K562 (cell line): ENCODE results near the gene MDH2. TPM values are rescaled to one million over a fixed set of nuclear protein-coding genes. Genes with fewer than 3 reads are reported as not detected.

Experiments used
- AFF4 ChIP-seq: sonication (generic); formaldehyde crosslinking; IDR thresholded peaks from 2 replicates; pipeline ENCODE4 v1.8.0; 2023; ENCODE audit warnings: mild to moderate bottlenecking, missing genetic modification reagents
- CREBBP ChIP-seq: IDR thresholded peaks from one replicate; pipeline ENCODE4 v1.6.1; 2012; ENCODE audit warnings: low read depth, mild to moderate bottlenecking, control low read depth, inconsistent platforms, low read length
- CREM ChIP-seq: IDR thresholded peaks from 2 replicates; pipeline ENCODE4 v1.6.1; 2014; ENCODE audit warnings: antibody characterized with exemption, low read depth
- FOXM1 ChIP-seq, 2 experiments: fragments of 450-650 bp in 1 of 2; sonication (generic) in 1 of 2; formaldehyde crosslinking in 1 of 2; IDR thresholded peaks; 2 replicates each; pipeline versions ENCODE4 v1.6.1 to v1.9.0; 2017 to 2022; ENCODE audit warnings: low read depth in 2 of 2, mild to moderate bottlenecking in 2 of 2, missing genetic modification reagents in 1 of 2, moderate library complexity in 1 of 2
- GMEB1 ChIP-seq: fragments of 250-450 bp; sonication (Bioruptor Pico); IDR thresholded peaks from 2 replicates; pipeline ENCODE4 v1.4.0; 2020; ENCODE audit warnings: mild to moderate bottlenecking
- HCFC1 ChIP-seq: IDR thresholded peaks from 2 replicates; pipeline ENCODE4 v1.6.1; 2012; ENCODE audit warnings: low read depth, low read length, improper control_type of control experiment
- HDAC2 ChIP-seq: fragments of 450-650 bp; IDR thresholded peaks from 2 replicates; pipeline ENCODE4 v1.6.1; 2016; ENCODE audit warnings: mild to moderate bottlenecking
- NFRKB ChIP-seq: fragments of 450-650 bp; IDR thresholded peaks from 2 replicates; pipeline ENCODE4 v1.6.1; 2016; ENCODE audit warnings: low read depth
- RFX7 ChIP-seq: fragments of 250-450 bp; sonication (Bioruptor Pico); IDR thresholded peaks from 2 replicates; pipeline ENCODE4 v1.5.1; 2021; ENCODE audit warnings: mild to moderate bottlenecking
- SIX5 ChIP-seq, 2 experiments: IDR thresholded peaks; 2 replicates each; pipeline ENCODE4 v1.6.1; 2011; ENCODE audit warnings: low read length in 2 of 2, borderline replicate concordance in 1 of 2, low read depth in 1 of 2, mild to moderate bottlenecking in 1 of 2, moderate library complexity in 1 of 2; ENCODE audit not compliant: insufficient read depth in 1 of 2
- SP1 ChIP-seq: sonication (generic); formaldehyde crosslinking; IDR thresholded peaks from 2 replicates; pipeline ENCODE4 v1.8.1; 2022; ENCODE audit warnings: mild to moderate bottlenecking, missing genetic modification reagents
- TBL1XR1 ChIP-seq, 2 experiments: IDR thresholded peaks; 2 replicates each; pipeline ENCODE4 v1.6.1; 2012; ENCODE audit warnings: improper control_type of control experiment in 2 of 2, low read length in 2 of 2, mild to moderate bottlenecking in 1 of 2
- TCF7L2 ChIP-seq: fragments of 150-350 bp; IDR thresholded peaks from 2 replicates; pipeline ENCODE4 v1.6.1; 2016; ENCODE audit warnings: low read depth, mild to moderate bottlenecking, low read length, moderate library complexity
- USF1 ChIP-seq: sonication (generic); formaldehyde crosslinking; IDR thresholded peaks from 2 replicates; pipeline ENCODE4 v1.9.0; 2022; ENCODE audit warnings: mild to moderate bottlenecking, missing genetic modification reagents
- ZFP1 ChIP-seq: fragments of 450-650 bp; formaldehyde crosslinking; IDR thresholded peaks from 2 replicates; pipeline ENCODE4 v1.4.0; 2020; ENCODE audit warnings: mild to moderate bottlenecking, mixed read lengths
- ZFPM2 ChIP-seq: fragments of 250-450 bp; sonication (Bioruptor Pico); IDR thresholded peaks from 2 replicates; pipeline ENCODE4 v1.5.1; 2022; ENCODE audit warnings: mild to moderate bottlenecking
- polyA plus RNA-seq, 8 experiments: library from polyadenylated mRNA; depleted of rRNA in 4 of 8; stranded (reverse) in 5 of 8; unstranded in 3 of 8; fragments of >200 nt; fragmentation: Nextera tagmentation in 2 of 8; fragmentation: Illumina TruSeq in 1 of 8; extraction: Ambion mirVana in 2 of 8; extraction: Trizol in 1 of 8; gene quantifications; 2 replicates each; pipeline versions ENCODE4 v1.2.1 to v1.2.3, GENCODE V29; 2011 to 2014; ENCODE audit warnings: inconsistent platforms in 1 of 8, missing spikeins in 1 of 8
- total RNA-seq, 7 experiments: library from RNA; depleted of rRNA in 6 of 7; stranded (reverse); fragments of >200 nt in 6 of 7; fragmentation: Illumina TruSeq in 2 of 7; extraction: Trizol in 2 of 7; gene quantifications; 2 replicates each; pipeline versions ENCODE4 v1.2.1 to v1.2.3, GENCODE V29; 2011 to 2021; ENCODE audit warnings: low replicate concordance in 1 of 7

The MDH2 gene
- total and polyA plus RNA-seq, 9 of the 15 experiments (the other 6 are each of a cell fraction or from before 2014, with no cell fraction given): 106 to 701 (median 242) TPM

GRCh38 chr7:76016191-76016947, 31.5 kb upstream of the MDH2 start (continued):
- TF ChIP-seq USF1 (CRISPR knock-in tag) (no peak), HDAC2 (no peak), SP1 (CRISPR knock-in tag) (no peak), RFX7 (CRISPR knock-in tag) (peak; percentile 84; the same call in 1 of the 2 replicates), TCF7L2 (no peak), CREM (no peak), NFRKB (no peak), TBL1XR1 (IDR thresholded peaks at IDR 0.05; ENCODE audit: low read length in 2 of 2) (no peak), GMEB1 (CRISPR knock-in tag) (peak; percentile 67), ZFP1 (peak; percentile 77), HCFC1 (no peak), FOXM1 (IDR thresholded peaks at IDR 0.05; ENCODE audit: low read depth) (no peak), FOXM1 (CRISPR knock-in tag; IDR thresholded peaks at IDR 0.05; ENCODE audit: low read depth) (no peak), ZFPM2 (CRISPR knock-in tag) (peak; percentile 76; the same call in 1 of the 2 replicates), CREBBP (no peak), SIX5 (IDR thresholded peaks at IDR 0.05; ENCODE audit: borderline replicate concordance in 1 of 2, insufficient read depth in 1 of 2, low read depth in 1 of 2, low read length in 2 of 2) (no peak), AFF4 (no peak)
